Measurements from ENCODE around the gene NDUFB8.

The NDUFB8 gene

GRCh38 chr10:100535715-100536353 is 6.2 kb upstream of the NDUFB8 start, which contains the start of gene HIF1AN:
TSS of gene HIF1AN (plus strand) at chr10:100535943. CDS start at chr10:100535959, 16 bp downstream.
- peak; percentile 84 for DNase-seq (ENCODE audit: low read depth)

DNA sequence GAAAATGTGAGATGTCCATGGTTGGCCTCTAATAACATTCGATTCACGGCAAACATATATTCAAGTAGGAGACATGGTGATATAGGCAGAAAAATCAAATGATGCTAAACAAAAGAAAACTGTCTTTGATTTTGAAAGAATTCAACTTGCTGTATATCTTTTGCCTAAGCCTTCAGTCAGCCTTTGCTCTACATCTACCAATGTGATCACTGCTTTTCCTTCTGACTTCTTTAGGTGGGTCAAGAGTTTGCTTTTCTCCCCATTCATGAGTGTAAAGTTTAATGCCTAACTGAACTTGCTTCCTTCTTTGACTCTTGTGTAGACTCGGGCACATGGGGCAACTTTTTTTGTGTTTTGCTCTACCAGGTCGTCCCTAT is 5.7 kb upstream of the NDUFB8 start:
- DNase-seq (ENCODE audit: low read depth): no peak

GRCh38 chr10:100534726-100535125 is 5.1 kb upstream of the NDUFB8 start:
- no peak for DNase-seq (ENCODE audit: low read depth)

GRCh38 chr10:100531761-100532160 is 2.1 kb upstream of the NDUFB8 start:
- no peak for DNase-seq (ENCODE audit: low read depth)

GRCh38 chr10:100528921-100529474 is 673 bp downstream of the NDUFB8 start:
- DNase-seq (ENCODE audit: low read depth): no peak

DNA sequence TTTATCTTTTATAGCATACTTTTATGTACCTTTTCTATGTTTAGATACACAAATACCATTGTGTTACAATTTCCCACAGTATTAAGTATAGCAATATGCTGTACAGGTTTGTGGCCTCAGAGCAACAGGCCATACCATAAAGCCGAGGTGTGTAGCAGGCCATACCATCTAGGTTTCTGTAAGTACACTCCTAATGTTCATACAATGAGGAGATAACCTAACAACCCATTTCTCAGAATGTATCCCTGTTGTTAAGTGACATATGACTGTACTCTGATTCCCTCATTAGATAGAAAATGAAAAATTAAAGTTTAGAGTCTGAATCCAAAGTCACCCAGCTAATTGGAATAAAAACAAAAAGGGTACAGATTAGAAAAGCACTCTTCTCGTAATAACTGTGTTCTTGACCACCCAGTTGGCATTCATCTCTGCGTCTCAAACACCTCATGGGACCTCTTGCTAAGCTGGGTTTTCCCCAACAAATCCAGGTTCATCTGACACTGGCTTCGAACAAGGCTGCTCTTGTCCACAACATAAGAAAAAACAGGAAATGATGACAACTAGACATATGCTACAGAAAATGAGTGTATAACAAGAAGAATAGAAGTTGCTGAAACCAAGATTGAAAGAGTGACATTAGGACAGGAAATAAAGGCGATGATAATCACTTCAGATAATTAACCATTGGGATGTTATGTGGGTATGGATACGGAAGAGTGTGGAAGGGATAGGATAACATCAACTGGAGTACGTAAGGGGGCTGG is 1.4 kb downstream of the NDUFB8 start:
- DNase-seq (ENCODE audit: low read depth): no peak

DNA sequence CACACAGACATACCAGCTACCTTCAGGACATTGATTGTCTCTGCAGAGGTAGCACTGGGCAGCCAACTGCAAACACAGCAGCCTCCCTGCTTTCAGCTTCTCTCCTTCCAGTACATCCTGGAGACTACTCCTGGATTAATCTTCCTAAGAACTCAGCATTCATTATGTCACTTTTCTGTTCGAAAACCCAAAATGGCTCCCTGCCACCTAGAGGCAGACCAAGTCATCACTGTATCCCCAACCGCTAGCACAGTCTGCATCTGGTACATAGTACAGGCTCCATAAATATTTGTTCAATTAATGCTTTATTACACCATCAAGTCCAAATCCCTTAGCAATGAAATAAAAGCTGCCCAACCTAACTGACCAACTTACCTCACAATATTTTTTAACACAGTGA is 5.0 kb downstream of the NDUFB8 start:
- no peak for DNase-seq (ENCODE audit: low read depth)

DNA sequence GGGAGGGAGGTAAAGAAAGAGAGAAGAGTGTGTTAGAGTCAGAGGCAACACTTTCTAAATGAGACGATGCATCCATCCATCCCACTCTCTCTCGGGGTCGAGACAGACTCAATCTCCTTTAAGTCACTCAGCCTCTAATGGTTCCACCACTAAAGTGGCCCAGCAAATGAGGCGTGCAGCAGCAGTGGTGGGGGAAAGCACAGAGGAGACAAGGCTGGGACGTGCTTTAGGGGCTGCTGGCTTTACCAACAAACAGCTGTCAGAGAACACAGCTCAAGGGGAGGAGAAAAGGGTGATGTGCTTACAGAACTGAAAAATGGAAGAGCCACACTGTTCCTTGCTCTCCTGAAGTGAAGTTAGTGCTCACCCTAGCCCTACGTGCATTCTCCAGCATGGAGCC is 5.5 kb downstream of the NDUFB8 start:
- no peak for DNase-seq (ENCODE audit: low read depth)

- DNase-seq (ENCODE audit: low read depth): no peak
Measured at GRCh38 chr10:100522945-100523344, 6.7 kb downstream of the NDUFB8 start.

- DNase-seq (ENCODE audit: low read depth): no peak
Measured at GRCh38 chr10:100522107-100522801, 7.4 kb downstream of the NDUFB8 start.

- DNase-seq (ENCODE audit: low read depth): no peak
Measured at GRCh38 chr10:100520811-100521210, 8.9 kb downstream of the NDUFB8 start.

- DNase-seq (ENCODE audit: low read depth): no peak
Measured at GRCh38 chr10:100519311-100520051, 10.2 kb downstream of the NDUFB8 start, which contains the start of gene SEC31B. TSS of gene SEC31B (minus strand) at chr10:100519861. CDS start at chr10:100516952, 2,909 bp downstream.

DNA sequence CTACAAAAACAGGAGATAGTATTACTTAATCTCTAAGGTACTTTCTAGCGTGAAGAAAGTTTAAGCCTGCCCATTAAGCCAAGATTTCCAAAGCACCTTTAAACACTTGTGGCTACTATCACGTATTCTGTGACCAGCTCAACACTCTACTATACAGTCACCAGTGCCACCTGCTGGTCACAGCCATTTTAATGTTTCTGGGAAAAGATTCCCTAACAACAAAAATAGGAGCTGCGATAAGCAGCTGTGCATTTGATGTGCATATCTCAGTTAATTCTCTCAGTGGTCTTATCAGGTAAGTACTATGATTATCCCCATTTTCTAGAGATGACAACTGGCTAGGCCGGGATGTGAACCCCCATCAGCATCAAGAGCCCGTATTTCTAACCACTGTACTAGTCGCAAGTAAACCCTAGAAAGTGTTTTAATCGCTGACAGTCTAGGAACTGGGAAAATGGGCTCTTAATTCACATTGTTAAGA is 10.9 kb downstream of the NDUFB8 start:
- peak; percentile 37 for DNase-seq (ENCODE audit: low read depth)

DNA sequence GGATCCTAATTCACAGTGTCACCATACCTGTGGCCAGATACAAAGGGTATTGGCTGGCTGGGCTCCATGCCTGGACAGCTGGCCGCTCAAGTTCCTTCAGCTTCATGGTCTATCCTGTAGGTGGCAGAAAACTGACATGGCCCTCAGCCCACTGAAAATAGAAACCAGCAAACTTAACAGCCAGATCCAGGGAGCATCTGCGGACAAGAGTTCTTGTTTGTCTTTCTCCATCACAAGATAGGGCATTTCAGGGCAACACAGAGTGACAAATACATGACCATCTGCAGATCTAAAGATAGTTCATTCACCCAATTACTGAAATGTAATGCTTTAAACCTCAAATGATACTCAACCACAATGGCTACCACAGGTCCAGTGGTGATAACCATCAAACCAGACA is 12.8 kb downstream of the NDUFB8 start:
- DNase-seq (ENCODE audit: low read depth): no peak

GRCh38 chr10:100515612-100516011 is 14.1 kb downstream of the NDUFB8 start:
- no peak for DNase-seq (ENCODE audit: low read depth)

DNA sequence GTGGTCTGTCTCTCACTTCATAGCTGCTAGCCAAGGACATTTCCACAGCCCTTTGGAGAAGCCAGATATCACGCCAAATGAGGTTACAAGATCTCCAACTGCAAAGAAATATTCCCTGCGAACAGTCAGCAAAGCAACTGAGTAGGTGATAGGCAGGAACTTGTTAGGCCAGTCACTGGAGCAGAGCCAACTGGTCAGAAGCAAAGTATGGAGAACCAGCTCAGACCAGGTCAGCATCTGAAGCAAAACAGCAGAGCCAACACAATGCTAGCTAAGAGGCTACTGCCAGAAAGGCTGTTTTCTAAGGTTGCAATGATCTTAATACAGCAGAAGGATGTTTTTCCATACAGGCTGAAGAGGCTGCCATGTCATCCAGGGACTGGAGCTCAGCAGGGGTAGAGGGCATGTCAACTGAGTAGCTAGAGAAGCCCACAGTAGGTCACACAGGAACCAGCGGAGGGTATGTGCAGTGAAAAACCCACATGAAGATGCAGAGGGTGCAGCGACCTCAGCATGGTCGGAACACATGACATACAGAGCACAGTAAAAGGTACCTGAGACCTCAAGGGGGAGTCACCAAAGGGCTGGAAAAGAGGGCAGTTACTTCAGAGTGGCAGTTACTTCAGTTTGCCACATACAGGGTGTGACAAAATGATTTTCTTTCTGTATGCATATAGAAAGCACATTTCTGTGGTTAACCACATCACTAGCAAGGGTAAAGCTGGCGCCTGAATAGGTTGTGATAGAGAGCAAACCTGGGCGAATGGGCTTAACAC is 18.9 kb downstream of the NDUFB8 start:
- peak; percentile 45 for DNase-seq (ENCODE audit: low read depth)

GRCh38 chr10:100509241-100509840 is 20.3 kb downstream of the NDUFB8 start:
- no peak for DNase-seq (ENCODE audit: low read depth)

DNA sequence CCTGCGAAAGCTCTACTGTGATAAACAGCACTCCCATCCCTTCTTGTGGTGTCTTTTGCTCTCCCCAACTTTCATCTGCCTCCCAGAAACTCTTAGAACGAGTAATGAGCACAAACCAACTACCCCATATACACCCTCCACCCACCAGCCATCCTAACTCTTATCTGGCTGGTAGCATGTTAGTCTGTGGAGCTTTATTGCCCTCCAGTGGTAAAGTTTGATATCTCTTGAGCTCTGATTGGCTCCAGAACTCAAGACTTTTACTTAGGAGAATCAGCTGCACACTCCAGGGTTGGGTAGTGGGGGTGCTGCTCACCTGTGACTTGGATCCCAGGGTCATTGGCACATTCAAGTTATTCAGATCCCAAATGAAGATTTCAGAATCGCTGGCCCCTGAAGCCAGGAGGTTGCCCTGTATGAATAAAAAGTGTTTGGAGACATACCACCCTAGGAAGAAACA is 20.9 kb downstream of the NDUFB8 start:
- no peak for DNase-seq (ENCODE audit: low read depth)

DNA sequence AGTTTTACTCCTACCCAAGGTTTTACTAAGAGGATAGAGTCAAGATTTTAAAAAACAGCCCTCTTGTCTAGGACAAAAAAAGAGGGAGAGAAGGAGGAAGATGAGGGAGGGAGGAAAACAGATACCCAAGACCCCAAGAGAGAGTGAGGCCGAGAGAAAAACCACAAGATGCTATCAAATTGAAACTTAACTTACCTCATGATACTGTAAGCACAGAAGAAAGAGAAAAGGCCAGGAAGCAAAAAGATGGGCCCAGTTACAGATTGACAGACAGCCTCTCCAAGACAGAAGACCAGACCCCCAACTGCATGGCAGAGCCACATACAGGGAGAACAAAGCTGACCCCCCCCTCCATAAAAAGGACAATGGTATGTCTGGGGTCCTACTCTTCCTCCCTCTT is 21.4 kb downstream of the NDUFB8 start:
- no peak for DNase-seq (ENCODE audit: low read depth)

DNA sequence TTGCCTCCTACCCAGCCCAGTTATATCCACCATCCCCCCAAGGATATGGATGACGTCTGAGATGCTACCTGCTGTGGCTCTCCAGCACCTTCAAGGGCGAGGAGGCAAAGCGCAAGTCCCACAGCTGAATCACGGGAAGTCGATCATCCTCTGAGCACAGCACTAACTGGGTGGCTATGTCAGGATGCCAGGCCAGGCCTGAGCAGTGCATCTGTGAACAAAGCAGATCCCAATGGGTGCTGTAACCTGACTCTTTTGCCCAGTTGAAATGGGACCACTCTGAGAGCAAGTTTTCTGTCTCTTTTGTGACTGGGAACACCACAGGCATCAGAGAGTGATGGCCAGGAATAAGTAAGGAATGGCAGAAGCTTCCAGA is 22.3 kb downstream of the NDUFB8 start:
- no peak for DNase-seq (ENCODE audit: low read depth)
